Muscle layer of colon (tissue), 2 donors: Measurements from ENCODE around the gene FNDC3B.

Source experiments
- H3K27ac ChIP-seq: one replicate; pipeline ENCODE4 v1.7.0; 2013; ENCODE audit warnings: low read depth, mild to moderate bottlenecking, low read length, moderate library complexity
- H3K27me3 ChIP-seq, 2 donors: one replicate each; pipeline ENCODE4 v1.7.0; 2013; ENCODE audit warnings: low read length in 2 of 2, mild to moderate bottlenecking in 2 of 2; ENCODE audit not compliant: insufficient read depth in 2 of 2, control insufficient read depth in 1 of 2
- H3K36me3 ChIP-seq: one replicate; pipeline ENCODE4 v1.7.0; 2013; ENCODE audit warnings: mild to moderate bottlenecking, low read length; ENCODE audit not compliant: insufficient read depth
- H3K4me1 ChIP-seq: one replicate; pipeline ENCODE4 v1.7.0; 2013; ENCODE audit warnings: mild to moderate bottlenecking, low read length; ENCODE audit not compliant: insufficient read depth
- H3K4me3 ChIP-seq, 2 donors: one replicate each; pipeline ENCODE4 v1.7.0; 2013; ENCODE audit warnings: low read length in 2 of 2, low read depth in 1 of 2, mild to moderate bottlenecking in 1 of 2, moderate library complexity in 1 of 2
- H3K9ac ChIP-seq: one replicate; pipeline ENCODE4 v1.7.0; 2013; ENCODE audit warnings: low read length
- H3K9me3 ChIP-seq: one replicate; pipeline ENCODE4 v1.7.0; 2013; ENCODE audit warnings: mild to moderate bottlenecking, low read length
- donor health status: abdominal sarcoma.
- donor health status: Adenocarcinoma of cecum.

The FNDC3B gene

GRCh38 chr3:172262991-172263608 lies 223.7 kb downstream of the FNDC3B start:
- no peaks in the 10 kb centered on the region for H3K27me3 ChIP-seq
- H3K27ac ChIP-seq = no peak overlapping the region
- H3K4me3 ChIP-seq = no peak overlapping the region
- peaks cover 20% of the 10 kb centered on the region for H3K4me1 ChIP-seq
- no peaks in the 10 kb centered on the region for H3K9me3 ChIP-seq
- H3K36me3 ChIP-seq = peaks cover 13% of the 10 kb centered on the region
- H3K9ac ChIP-seq = no peak overlapping the region

- H3K27ac ChIP-seq = no peak overlapping the region
- no peaks in the 10 kb centered on the region for H3K27me3 ChIP-seq
- peaks cover 12% of the 10 kb centered on the region for H3K4me1 ChIP-seq
- H3K36me3 ChIP-seq = peaks cover 13% of the 10 kb centered on the region
- H3K9me3 ChIP-seq = no peaks in the 10 kb centered on the region
- no peak overlapping the region for H3K9ac ChIP-seq
- no peak overlapping the region for H3K4me3 ChIP-seq
Observed at GRCh38 chr3:172263781-172264486, 224.6 kb downstream of the FNDC3B start.

DNA sequence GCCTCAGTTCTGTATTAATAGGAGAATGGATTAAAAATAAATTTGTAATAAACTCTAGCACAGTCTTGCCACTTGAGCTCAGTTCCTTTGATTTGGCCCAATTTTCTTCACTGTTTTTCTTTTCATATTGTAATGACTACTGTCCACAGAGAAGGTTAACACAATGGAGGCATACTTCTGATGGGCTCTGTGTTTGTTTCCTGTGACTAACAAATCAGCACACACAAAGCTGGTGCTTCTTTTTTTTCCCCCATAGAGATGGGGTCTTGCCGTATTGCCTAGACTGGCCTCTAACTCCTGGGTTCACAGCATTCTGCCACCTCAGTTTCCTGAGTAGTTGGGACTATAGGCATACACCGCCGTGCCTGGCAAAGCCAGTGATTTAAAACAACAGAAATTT lies 226.7 kb downstream of the FNDC3B start:
- H3K9me3 ChIP-seq = no peaks in the 10 kb centered on the region
- peaks cover 13% of the 10 kb centered on the region for H3K36me3 ChIP-seq
- H3K27me3 ChIP-seq = no peaks in the 10 kb centered on the region
- no peak overlapping the region for H3K9ac ChIP-seq
- no peak overlapping the region for H3K4me3 ChIP-seq
- H3K27ac ChIP-seq = no peak overlapping the region
- H3K4me1 ChIP-seq = no peaks in the 10 kb centered on the region

GRCh38 chr3:172268425-172268824 lies 229.0 kb downstream of the FNDC3B start:
- Histone ChIP-seq H3K27me3 (no peaks in the 10 kb centered on the region), H3K9ac (no peak overlapping the region), H3K4me3 (no peak overlapping the region), H3K4me1 (no peaks in the 10 kb centered on the region), H3K9me3 (no peaks in the 10 kb centered on the region), H3K27ac (no peak overlapping the region), H3K36me3 (peaks cover 10% of the 10 kb centered on the region)

GRCh38 chr3:172268868-172269267 lies 229.5 kb downstream of the FNDC3B start:
- Histone ChIP-seq H3K36me3 (peaks cover 10% of the 10 kb centered on the region), H3K4me3 (no peak overlapping the region), H3K27ac (no peak overlapping the region), H3K27me3 (no peaks in the 10 kb centered on the region), H3K9ac (no peak overlapping the region), H3K4me1 (no peaks in the 10 kb centered on the region), H3K9me3 (no peaks in the 10 kb centered on the region)

- Histone ChIP-seq H3K27ac (no peak overlapping the region), H3K36me3 (peaks cover 10% of the 10 kb centered on the region), H3K9ac (no peak overlapping the region), H3K27me3 (no peaks in the 10 kb centered on the region), H3K4me3 (no peak overlapping the region), H3K4me1 (no peaks in the 10 kb centered on the region), H3K9me3 (no peaks in the 10 kb centered on the region)
Observed at GRCh38 chr3:172270557-172271166, 231.3 kb downstream of the FNDC3B start.

DNA sequence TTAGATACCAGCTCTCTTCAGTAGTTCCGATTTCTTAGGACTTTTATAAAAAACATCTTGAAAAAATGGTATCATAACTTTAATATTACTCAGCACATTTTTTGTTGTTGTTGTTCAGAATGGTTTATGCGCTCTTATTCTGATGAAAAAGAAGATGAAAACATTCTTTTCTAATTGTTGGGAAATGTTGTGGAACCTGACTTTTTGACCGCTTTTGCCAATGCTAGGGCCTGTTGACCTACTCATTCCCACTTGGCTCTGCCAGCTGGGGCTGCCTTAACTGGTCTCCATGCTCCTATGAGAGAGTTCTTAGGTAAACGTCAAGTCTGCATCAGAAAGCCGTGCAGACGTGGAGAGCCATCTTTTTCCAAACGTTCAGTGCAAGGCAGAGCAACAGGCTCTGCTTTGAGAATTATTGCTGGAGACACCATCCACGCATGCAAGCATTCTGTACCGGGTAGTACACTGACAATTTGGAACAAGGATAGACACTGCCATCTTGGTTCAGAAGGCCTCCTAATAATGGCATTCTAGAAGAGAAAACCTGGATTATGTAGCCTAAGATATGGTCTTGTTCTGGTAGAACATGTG lies 232.1 kb downstream of the FNDC3B start:
- Histone ChIP-seq H3K27me3 (no peaks in the 10 kb centered on the region), H3K27ac (no peak overlapping the region)

DNA sequence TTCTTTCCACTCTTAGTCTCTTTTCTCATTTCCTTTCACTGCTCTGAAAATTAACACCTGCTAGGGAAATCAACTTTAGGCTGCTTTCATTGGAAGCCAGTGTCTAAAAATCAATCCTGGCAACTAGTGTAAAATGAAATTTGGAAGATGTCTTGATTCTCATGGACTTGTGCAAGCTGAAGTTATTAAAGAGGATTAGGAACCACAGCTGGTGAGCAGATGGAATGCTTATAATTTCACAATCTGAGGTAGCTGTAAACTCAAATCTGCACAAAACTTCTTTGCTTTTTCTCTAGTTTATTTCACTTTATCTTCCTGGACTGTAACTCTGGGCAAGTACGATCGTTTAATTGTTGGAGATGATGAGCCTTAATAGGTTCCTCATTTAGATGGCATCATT lies 233.3 kb downstream of the FNDC3B start:
- Histone ChIP-seq H3K27me3 (no peaks in the 10 kb centered on the region), H3K9me3 (no peaks in the 10 kb centered on the region), H3K36me3 (no peaks in the 10 kb centered on the region), H3K4me3 (no peak overlapping the region), H3K27ac (no peak overlapping the region), H3K4me1 (no peaks in the 10 kb centered on the region), H3K9ac (no peak overlapping the region)

More for the DNA sequence above, 232.1 kb downstream of the FNDC3B start:
- Histone ChIP-seq H3K4me1 (no peaks in the 10 kb centered on the region), H3K9me3 (no peaks in the 10 kb centered on the region), H3K4me3 (no peak overlapping the region), H3K9ac (no peak overlapping the region), H3K36me3 (peaks cover 6% of the 10 kb centered on the region)

DNA sequence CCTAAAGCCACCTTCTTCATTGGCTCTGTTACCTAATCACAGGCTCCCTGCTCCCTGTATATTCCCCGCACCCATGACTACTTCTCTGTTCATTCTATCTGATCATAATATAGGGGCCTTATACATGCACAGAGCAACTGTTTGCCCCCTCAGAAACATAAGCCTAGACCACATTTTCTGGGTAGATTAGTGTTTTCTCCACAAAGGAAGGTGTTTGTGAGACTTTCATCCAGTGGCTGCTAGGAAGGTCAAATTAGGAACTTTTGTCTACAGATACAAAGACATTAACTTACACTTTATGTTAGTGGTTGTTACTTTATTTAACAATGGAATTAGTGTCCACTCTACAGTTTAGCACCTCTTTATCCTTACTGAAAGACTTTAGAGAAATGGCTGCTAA lies 234.0 kb downstream of the FNDC3B start:
- Histone ChIP-seq H3K4me3 (no peak overlapping the region), H3K9me3 (no peaks in the 10 kb centered on the region), H3K9ac (no peak overlapping the region), H3K27ac (no peak overlapping the region), H3K27me3 (no peaks in the 10 kb centered on the region), H3K4me1 (peaks cover 6% of the 10 kb centered on the region), H3K36me3 (no peaks in the 10 kb centered on the region)

GRCh38 chr3:172274906-172275305 lies 235.5 kb downstream of the FNDC3B start:
- H3K36me3 ChIP-seq = no peaks in the 10 kb centered on the region
- H3K9me3 ChIP-seq = no peaks in the 10 kb centered on the region
- H3K4me3 ChIP-seq = no peak overlapping the region
- peaks cover 13% of the 10 kb centered on the region for H3K4me1 ChIP-seq
- H3K27ac ChIP-seq = no peak overlapping the region
- H3K9ac ChIP-seq = no peak overlapping the region
- H3K27me3 ChIP-seq = no peaks in the 10 kb centered on the region

- H3K9me3 ChIP-seq = no peaks in the 10 kb centered on the region
- H3K4me3 ChIP-seq = no peak overlapping the region
- no peaks in the 10 kb centered on the region for H3K27me3 ChIP-seq
- H3K36me3 ChIP-seq = no peaks in the 10 kb centered on the region
- H3K9ac ChIP-seq = no peak overlapping the region
- H3K27ac ChIP-seq = no peak overlapping the region
- H3K4me1 ChIP-seq = peaks cover 18% of the 10 kb centered on the region
Observed at GRCh38 chr3:172275586-172275985, 236.2 kb downstream of the FNDC3B start.
